WTC11 (cell line): ENCODE data around the gene RNF146. TPM values are rescaled to one million over a fixed set of nuclear protein-coding genes. Genes with fewer than 3 reads are reported as not detected.
"Not testable (repeated sequence)": the region's sequence is repeated elsewhere in the genome, so short reads cannot be mapped to it uniquely, and the experiment has no call there.

Experiments
- ATAC-seq: fragments of 200-7000 bp; cut with Tn5 transposase; 2 replicates; pipeline ENCODE4 v1.10.0; 2021; ENCODE audit warnings: mild to moderate bottlenecking, moderate library complexity
- CTCF ChIA-PET: fragments of 300-600 bp; sonication (Branson Sonifier 250); formaldehyde crosslinking; loops from one replicate; lab custom pipeline; 2021; ENCODE audit warnings: antibody characterized with exemption; lab: Charles Lee
- POLR2A ChIA-PET: fragments of 350-600 bp; sonication (Branson Sonifier 250); formaldehyde crosslinking; loops from one replicate; lab custom pipeline; 2021; ENCODE audit warnings: antibody characterized with exemption; lab: Charles Lee
- DNase-seq: peaks from one replicate; pipeline ENCODE4 v3.0.0; 2021; ENCODE audit warnings: low spot score
- H3K27ac Mint-ChIP-seq: 2 replicates; pipeline ENCODE4 v1.8.0; 2021; ENCODE audit warnings: mixed read lengths
- H3K27me3 Mint-ChIP-seq: 2 replicates; pipeline ENCODE4 v1.8.0; 2021; ENCODE audit warnings: low read depth, mild to moderate bottlenecking, moderate library complexity, mixed read lengths
- H3K36me3 Mint-ChIP-seq: 2 replicates; pipeline ENCODE4 v1.8.0; 2021; ENCODE audit warnings: mixed read lengths
- H3K4me1 Mint-ChIP-seq: 2 replicates; pipeline ENCODE4 v1.8.0; 2022; ENCODE audit warnings: mixed read lengths
- H3K4me3 Mint-ChIP-seq: 2 replicates; pipeline ENCODE4 v1.8.0; 2021; ENCODE audit warnings: mild to moderate bottlenecking, moderate library complexity, mixed read lengths
- H3K9me3 Mint-ChIP-seq: 2 replicates; pipeline ENCODE4 v1.8.0; 2021; ENCODE audit warnings: mixed read lengths
- ETV6 ChIP-seq: sonication (generic); formaldehyde crosslinking; IDR thresholded peaks from 2 replicates; pipeline ENCODE4 v1.8.1; 2022; ENCODE audit warnings: mild to moderate bottlenecking, missing genetic modification reagents
- NFE2L1 ChIP-seq: sonication (generic); formaldehyde crosslinking; IDR thresholded peaks from 2 replicates; pipeline ENCODE4 v1.8.1; 2023; ENCODE audit warnings: missing genetic modification reagents
- TEAD1 ChIP-seq: sonication (generic); formaldehyde crosslinking; IDR thresholded peaks from 2 replicates; pipeline ENCODE4 v1.8.0; 2022; ENCODE audit warnings: mild to moderate bottlenecking, missing genetic modification reagents
- ZBTB21 ChIP-seq: sonication (generic); formaldehyde crosslinking; IDR thresholded peaks from 2 replicates; pipeline ENCODE4 v1.8.1; 2023; ENCODE audit warnings: mild to moderate bottlenecking, missing genetic modification reagents, borderline replicate concordance
- total RNA-seq: library from RNA; stranded (reverse); gene quantifications from 3 replicates; pipeline ENCODE4 v1.2.3, GENCODE V29; 2021
- TF ChIP-seq, protein P1 (sequence below): sonication (generic); formaldehyde crosslinking; IDR thresholded peaks from 2 replicates; pipeline ENCODE4 v1.8.0; 2023; ENCODE audit warnings: mild to moderate bottlenecking, missing genetic modification reagents
- TF ChIP-seq, protein P2 (sequence below): sonication (generic); formaldehyde crosslinking; IDR thresholded peaks from 2 replicates; pipeline ENCODE4 v1.8.1; 2023; ENCODE audit warnings: mild to moderate bottlenecking, missing genetic modification reagents
- TF ChIP-seq, protein P3 (sequence below): fragments of 250-450 bp; sonication (Bioruptor Pico); IDR thresholded peaks from 2 replicates; pipeline ENCODE4 v1.9.0; 2021; ENCODE audit warnings: mild to moderate bottlenecking
- TF ChIP-seq, protein P4 (sequence below): sonication (generic); formaldehyde crosslinking; IDR thresholded peaks from 2 replicates; pipeline ENCODE4 v1.8.1; 2023; ENCODE audit warnings: mild to moderate bottlenecking, missing genetic modification reagents, moderate library complexity

RNF146 gene
- total RNA-seq, 1 experiment from 2014 or later, result 27.3 TPM

GRCh38 chr6:127319686-127320085, 53.0 kb downstream of the RNF146 start (continued):
- TF ChIP-seq, protein P1, sequence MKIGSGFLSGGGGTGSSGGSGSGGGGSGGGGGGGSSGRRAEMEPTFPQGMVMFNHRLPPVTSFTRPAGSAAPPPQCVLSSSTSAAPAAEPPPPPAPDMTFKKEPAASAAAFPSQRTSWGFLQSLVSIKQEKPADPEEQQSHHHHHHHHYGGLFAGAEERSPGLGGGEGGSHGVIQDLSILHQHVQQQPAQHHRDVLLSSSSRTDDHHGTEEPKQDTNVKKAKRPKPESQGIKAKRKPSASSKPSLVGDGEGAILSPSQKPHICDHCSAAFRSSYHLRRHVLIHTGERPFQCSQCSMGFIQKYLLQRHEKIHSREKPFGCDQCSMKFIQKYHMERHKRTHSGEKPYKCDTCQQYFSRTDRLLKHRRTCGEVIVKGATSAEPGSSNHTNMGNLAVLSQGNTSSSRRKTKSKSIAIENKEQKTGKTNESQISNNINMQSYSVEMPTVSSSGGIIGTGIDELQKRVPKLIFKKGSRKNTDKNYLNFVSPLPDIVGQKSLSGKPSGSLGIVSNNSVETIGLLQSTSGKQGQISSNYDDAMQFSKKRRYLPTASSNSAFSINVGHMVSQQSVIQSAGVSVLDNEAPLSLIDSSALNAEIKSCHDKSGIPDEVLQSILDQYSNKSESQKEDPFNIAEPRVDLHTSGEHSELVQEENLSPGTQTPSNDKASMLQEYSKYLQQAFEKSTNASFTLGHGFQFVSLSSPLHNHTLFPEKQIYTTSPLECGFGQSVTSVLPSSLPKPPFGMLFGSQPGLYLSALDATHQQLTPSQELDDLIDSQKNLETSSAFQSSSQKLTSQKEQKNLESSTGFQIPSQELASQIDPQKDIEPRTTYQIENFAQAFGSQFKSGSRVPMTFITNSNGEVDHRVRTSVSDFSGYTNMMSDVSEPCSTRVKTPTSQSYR (CRISPR knock-in tag), result no peak
- TF ChIP-seq, protein P2, sequence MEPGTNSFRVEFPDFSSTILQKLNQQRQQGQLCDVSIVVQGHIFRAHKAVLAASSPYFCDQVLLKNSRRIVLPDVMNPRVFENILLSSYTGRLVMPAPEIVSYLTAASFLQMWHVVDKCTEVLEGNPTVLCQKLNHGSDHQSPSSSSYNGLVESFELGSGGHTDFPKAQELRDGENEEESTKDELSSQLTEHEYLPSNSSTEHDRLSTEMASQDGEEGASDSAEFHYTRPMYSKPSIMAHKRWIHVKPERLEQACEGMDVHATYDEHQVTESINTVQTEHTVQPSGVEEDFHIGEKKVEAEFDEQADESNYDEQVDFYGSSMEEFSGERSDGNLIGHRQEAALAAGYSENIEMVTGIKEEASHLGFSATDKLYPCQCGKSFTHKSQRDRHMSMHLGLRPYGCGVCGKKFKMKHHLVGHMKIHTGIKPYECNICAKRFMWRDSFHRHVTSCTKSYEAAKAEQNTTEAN, result no peak
- TF ChIP-seq ZBTB21 (CRISPR knock-in tag), result no peak

GRCh38 chr6:127328043-127328609, 61.5 kb downstream of the RNF146 start:
- H3K9me3 Mint-ChIP-seq, result no peaks in the 10 kb centered on the region
- peaks cover 27% of the 10 kb centered on the region for H3K4me1 Mint-ChIP-seq
- no peak overlapping the region for H3K4me3 Mint-ChIP-seq
- TF ChIP-seq, protein P3, sequence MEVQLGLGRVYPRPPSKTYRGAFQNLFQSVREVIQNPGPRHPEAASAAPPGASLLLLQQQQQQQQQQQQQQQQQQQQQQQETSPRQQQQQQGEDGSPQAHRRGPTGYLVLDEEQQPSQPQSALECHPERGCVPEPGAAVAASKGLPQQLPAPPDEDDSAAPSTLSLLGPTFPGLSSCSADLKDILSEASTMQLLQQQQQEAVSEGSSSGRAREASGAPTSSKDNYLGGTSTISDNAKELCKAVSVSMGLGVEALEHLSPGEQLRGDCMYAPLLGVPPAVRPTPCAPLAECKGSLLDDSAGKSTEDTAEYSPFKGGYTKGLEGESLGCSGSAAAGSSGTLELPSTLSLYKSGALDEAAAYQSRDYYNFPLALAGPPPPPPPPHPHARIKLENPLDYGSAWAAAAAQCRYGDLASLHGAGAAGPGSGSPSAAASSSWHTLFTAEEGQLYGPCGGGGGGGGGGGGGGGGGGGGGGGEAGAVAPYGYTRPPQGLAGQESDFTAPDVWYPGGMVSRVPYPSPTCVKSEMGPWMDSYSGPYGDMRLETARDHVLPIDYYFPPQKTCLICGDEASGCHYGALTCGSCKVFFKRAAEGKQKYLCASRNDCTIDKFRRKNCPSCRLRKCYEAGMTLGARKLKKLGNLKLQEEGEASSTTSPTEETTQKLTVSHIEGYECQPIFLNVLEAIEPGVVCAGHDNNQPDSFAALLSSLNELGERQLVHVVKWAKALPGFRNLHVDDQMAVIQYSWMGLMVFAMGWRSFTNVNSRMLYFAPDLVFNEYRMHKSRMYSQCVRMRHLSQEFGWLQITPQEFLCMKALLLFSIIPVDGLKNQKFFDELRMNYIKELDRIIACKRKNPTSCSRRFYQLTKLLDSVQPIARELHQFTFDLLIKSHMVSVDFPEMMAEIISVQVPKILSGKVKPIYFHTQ (CRISPR knock-in tag), result no peak
- no peak for TF ChIP-seq ETV6 (CRISPR knock-in tag)
- H3K27me3 Mint-ChIP-seq, result no peaks in the 10 kb centered on the region
- peaks cover 27% of the 10 kb centered on the region for H3K36me3 Mint-ChIP-seq
- ATAC-seq (no peak), DNase-seq (no peak)
- no peak overlapping the region for H3K27ac Mint-ChIP-seq
- ChIA-PET POLR2A (no interaction called here), CTCF (no interaction called here)

DNA sequence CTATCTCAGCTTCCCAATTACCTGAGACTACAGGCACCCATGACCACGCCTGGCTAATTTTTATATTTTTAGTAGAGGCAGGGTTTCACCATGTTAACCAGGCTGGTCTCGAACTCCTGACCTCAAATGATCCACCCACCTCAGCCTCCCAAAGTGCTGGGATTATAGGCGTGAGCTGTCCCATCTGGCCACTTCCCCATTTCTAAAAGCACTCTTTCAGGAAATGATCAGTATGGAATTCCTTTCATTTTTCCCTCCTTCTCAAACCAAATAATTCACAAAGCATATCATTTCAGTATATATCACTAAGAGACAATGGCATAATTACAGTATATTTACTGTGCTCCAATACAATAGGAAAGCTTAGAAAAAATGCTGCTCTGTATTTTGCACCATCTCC, 64.6 kb downstream of the RNF146 start:
- H3K36me3 Mint-ChIP-seq, result peaks cover 25% of the 10 kb centered on the region
- not testable (repeated sequence) for DNase-seq, H3K27me3 Mint-ChIP-seq, H3K4me3 Mint-ChIP-seq, ATAC-seq, H3K9me3 Mint-ChIP-seq
- H3K27ac Mint-ChIP-seq, result peak overlapping the region; percentile 8; the same call in 1 of the 2 replicates
- CTCF ChIA-PET, result interaction anchor here (0.6 to 0.9 kb wide), 2 partner anchors 89 to 221 kb away, joined by 3 read pairs; no protein-coding TSS in a partner anchor
- POLR2A ChIA-PET, result interaction anchor here (0.6 kb wide), 1 partner anchor 152 kb away, joined by 3 read pairs; no protein-coding TSS in a partner anchor
- H3K4me1 Mint-ChIP-seq, result peaks cover 49% of the 10 kb centered on the region

DNA sequence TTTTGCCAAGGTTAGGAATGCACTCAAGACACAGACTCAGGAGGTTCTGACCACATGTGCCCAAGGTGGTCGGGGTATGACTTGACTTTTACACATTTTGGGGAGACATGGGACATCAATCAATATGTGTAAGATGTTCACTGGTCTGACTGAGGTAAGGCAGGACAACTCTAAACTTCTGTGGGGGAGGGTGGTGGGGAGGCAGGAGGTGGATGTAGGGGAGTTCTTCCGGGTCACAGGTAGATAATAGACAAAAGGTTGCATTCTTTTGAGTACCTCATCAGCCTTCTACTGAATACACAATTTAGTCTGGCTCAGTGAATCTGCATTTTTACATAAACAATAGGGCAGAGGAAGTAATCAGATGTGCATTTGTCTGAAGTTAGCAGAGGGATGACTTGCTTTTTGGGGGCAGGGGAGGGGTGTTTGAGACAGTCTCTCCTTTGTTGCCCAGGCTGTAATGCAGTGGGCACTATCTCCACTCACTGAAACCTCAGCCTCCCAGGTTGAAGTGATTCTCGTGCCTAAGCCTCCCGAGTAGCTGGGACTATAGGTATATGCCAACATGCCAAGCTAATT, 65.8 kb downstream of the RNF146 start:
- Mint-ChIP-seq H3K4me1 (peaks cover 61% of the 10 kb centered on the region), H3K9me3 (peaks cover 8% of the 10 kb centered on the region), H3K4me3 (no peak overlapping the region), H3K27ac (peak overlapping the region; percentile 92), H3K36me3 (peaks cover 19% of the 10 kb centered on the region), H3K27me3 (no peaks in the 10 kb centered on the region)
- ChIA-PET POLR2A (no interaction called here), CTCF (interaction anchor here (0.9 kb wide), 1 partner anchor 135 kb away, joined by 3 read pairs; no protein-coding TSS in a partner anchor)
- no peak for DNase-seq
- ATAC-seq, result peak; percentile 88
- TF ChIP-seq NFE2L1 (CRISPR knock-in tag) (peak; percentile 84), TEAD1 (CRISPR knock-in tag) (0 out of 2 replicates have a peak, but pooled peaks have one; percentile 34)
- TF ChIP-seq, protein P4, sequence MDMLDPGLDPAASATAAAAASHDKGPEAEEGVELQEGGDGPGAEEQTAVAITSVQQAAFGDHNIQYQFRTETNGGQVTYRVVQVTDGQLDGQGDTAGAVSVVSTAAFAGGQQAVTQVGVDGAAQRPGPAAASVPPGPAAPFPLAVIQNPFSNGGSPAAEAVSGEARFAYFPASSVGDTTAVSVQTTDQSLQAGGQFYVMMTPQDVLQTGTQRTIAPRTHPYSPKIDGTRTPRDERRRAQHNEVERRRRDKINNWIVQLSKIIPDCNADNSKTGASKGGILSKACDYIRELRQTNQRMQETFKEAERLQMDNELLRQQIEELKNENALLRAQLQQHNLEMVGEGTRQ (CRISPR knock-in tag), result no peak

Other genes starting within 250 kb of the RNF146 start
- gene RSPO3, start 148.2 kb upstream of the RNF146 start, total RNA-seq, result 0.14 TPM in 1 of 3 replicates, not detected in the others
- gene ECHDC1, start 76.7 kb downstream of the RNF146 start, total RNA-seq, result 43.1 to 60.0 TPM (median 44.3 TPM) in 3 replicates
- gene KIAA0408, start 192.5 kb downstream of the RNF146 start, total RNA-seq, result 7.5 to 12.2 TPM (median 9.1 TPM) in 3 replicates